GM20431 (cell line): Measurements from ENCODE around the gene EFCAB12.

Experiments
- in situ Hi-C: fragments of 300-500 bp; cut with MseI, MboI; formaldehyde crosslinking; loops from one replicate; pipeline ENCODE4 v1.15.0; 2020; ENCODE audit warnings: low sequenced_read_pairs; ENCODE audit not compliant: unreplicated experiment

The EFCAB12 gene

DNA sequence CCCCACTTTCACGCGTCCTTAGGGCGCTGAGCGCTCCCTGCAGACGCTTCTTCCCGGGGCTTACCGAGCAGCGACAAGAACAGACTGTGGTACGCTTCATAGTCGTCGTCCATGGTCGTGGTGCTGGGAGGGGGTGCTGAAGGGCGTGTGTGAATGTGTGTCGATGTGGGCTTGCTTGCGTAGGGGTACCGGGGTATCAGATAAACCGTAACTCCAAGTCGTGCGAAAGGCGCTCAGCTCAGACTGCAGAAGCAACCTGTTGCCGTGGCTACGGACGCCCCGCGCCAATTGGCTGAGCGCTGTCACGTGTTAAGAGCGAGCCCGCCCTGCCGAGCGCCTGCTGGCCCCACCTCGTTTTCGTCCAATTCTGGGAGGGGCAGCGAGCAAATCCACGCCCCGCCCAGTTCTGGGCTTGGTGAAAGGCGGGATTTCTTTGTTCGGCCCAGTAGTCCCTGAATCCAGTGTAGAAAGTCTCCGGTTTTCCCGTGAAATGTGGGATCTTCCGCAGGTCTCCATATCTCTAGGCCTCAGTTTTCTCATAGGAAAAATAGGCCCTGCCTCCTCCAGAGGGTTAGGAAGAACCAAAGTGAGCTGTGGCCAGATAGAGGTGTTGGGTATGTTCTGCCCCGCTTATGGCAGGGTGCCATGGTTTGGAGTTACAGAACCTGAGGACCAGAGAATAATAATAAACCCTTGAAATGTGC lies at the start of gene EFCAB12:
Gene EFCAB12, minus strand, starts transcription at position 261 of the 704 bp plus-strand sequence. Its CDS starts 148 bp downstream, at position 113.
- in situ Hi-C loops = no loop called here

DNA sequence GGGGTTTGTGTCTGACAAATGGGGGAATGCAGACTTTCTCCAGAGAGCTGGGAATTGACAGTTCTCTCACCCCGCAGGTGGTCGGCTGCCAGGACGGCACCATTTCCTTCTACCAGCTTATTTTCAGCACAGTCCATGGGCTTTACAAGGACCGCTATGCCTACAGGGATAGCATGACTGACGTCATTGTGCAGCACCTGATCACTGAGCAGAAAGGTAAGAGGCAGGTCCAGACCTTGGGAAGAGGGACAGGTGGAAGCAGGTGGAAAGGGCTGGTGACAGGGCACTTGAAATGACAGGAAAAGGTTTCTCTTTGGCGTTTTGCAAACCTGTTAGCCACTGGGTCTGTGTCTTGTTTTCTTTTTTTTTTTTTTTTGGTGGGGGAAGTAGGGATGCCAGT lies 48.1 kb upstream of the EFCAB12 start:
- in situ Hi-C loops = loop anchor here (25.0 kb wide), 2 partner anchors 361 to 461 kb away; no protein-coding TSS in a partner anchor

DNA sequence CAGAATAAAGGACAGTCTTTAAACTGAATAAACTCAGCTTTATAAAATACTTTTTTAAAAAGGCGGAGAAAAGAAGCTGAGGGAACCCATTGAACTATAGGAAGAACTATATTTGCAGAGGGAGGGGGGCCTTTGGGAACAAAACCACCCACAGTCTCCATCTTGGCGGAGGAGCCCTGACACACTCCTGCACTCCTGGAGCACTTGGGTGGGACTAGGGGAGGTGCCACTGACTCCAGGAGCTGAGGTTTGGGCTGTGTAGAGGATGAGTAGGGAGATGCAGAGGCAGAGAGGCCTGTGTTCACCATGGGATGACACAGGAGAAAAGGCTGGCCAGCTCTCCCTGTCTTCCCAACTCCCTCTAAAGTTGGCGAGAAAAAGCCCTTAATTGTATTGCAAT lies 47.4 kb upstream of the EFCAB12 start:
- in situ Hi-C loops = loop anchor here (25.0 kb wide), 2 partner anchors 361 to 461 kb away; no protein-coding TSS in a partner anchor

DNA sequence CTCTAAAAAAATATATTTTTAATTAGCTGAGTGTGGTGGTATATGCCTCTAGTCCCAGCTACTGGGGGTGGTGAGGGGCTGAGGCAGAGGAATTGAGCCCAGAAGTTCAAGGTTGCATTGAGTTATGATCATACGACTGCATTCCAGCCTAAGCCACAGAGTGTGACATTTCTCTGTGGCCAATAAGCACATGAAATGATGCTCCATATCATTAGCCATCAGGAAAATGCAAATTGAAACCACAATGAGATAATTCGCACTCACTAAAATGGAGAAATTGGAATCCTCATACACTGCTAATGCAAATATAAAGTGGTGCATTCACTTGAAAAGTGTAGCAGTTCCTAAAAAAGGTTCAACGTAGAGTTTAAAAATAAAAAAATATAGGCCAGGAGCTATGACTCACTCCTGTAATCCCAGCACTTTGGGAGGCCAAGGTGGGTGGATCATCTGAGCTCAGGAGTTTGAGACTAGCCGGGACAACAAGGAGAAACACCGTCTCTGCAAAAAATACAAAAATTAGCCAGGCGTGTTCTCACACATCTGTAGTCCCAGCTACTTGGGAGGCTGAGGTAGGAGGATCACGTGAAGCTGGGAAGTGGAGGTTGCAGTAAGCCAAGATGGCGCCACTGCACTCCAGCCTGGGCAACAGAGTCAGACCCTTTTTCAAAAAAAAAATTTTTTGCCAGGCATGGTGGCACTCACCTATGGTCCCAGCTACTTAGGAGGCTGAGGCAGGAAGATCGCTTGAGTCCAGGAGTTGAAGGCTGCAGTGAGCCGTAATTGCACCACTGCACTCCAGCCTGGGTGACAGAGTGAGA lies 46.8 kb upstream of the EFCAB12 start:
- in situ Hi-C loops = loop anchor here (25.0 kb wide), 2 partner anchors 362 to 462 kb away; no protein-coding TSS in a partner anchor

DNA sequence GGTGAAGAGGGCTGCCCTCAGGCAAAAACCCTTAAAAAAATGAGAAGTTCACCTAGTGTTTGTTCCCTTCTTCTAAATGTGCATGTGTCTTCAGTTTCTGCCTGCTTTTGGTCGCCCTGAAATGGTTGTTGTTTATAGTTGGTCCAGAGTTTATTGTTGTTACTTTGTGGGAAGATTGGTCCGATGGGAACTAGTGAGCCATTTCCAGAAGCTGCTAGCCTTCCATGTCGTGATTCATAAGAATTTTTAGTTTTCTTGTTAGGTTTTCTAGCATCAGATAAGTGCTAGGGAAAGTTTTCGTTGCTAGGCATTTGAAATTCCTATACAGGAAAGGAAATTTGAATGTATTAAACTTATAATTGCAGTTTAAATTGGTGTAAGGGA lies 45.3 kb upstream of the EFCAB12 start:
- in situ Hi-C loops = no loop called here

DNA sequence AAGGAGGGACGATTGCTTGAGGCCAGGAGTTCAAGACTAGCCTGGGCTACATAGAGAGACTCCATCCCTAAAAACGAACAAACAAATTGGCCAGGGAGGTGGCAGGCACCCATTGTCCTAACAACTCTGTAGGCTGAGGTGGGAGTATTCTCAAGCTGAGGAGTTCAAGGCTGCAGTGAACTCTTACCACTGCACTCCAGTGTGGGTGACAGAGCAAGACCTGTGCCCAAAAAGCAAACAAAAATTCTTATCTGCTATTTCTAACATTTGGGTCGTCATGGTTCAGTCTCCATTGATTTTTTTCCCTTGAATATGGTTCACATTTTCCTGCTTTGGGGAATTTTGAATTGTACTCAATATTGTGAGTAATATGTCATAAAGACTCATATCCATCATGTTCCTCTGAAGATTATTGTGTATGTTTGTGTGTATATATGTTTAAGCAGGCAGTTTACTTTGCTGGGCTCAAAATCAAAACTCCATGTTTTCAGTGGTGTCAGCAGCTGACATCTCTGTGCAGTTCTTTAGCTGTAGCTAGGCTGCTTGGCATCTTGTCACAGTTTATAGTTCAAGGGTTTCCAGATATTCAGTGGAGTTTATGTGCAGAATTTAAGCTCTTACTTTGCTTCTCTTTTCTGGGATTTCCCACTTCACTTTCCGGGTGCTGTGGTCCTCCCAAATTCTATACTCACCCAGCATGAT lies 44.8 kb upstream of the EFCAB12 start:
- in situ Hi-C loops = no loop called here

DNA sequence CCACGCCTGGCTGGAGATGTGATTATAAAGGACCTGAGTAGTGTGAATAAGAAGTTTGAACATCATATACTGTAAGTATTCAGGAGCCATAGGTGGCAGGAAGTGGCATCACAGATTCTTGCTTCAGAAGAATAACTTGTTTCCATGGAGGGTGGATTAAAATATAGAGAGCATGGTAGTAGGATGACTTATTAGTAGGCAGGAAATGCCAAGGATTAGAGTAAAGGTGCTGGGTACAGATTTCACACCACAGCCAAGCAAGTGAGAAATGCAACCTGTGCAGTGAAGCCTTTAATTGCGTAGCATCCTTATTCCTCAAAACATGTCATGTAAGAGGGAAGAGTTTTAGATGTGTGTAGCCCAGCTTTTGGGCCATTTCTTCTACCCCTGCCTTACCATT lies 42.4 kb upstream of the EFCAB12 start:
- in situ Hi-C loops = no loop called here

DNA sequence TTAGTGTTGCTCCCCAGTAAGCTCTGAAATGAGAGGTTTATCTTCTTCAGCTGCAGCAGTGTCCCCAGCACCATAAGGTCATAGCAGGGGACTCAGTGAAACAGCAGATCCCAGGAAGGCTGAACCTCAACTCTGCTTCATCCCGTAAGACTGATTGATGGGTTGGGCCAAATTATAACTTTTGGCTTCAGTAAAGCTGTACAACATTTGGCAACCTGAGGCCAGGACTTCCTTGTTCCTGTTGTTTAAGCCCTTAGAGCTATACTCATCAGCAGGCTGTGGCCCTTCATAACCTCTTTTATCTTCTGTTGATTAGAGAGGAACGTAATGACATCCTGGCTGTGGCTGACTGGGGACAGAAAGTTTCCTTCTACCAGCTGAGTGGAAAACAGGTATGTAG lies 40.6 kb upstream of the EFCAB12 start:
- in situ Hi-C loops = no loop called here

DNA sequence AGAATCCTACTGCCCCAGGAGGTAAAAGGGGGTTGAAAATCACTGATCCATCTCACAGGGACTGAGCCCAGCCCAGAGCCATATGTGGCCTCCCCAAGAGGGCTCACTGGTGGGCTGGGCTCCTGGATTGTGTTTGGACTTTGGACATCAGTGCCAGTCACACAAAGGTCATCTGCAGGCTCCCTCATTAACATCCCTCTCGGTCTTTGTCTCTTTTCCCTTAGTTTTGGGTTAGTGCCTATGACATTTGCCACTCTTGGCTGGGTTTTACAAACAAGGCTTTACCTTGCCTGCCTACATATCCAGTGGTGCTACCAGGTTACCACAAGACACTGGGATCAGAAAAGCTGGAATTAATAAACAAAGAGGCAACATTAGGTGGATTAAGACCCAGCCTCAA lies 39.5 kb upstream of the EFCAB12 start:
- in situ Hi-C loops = no loop called here

DNA sequence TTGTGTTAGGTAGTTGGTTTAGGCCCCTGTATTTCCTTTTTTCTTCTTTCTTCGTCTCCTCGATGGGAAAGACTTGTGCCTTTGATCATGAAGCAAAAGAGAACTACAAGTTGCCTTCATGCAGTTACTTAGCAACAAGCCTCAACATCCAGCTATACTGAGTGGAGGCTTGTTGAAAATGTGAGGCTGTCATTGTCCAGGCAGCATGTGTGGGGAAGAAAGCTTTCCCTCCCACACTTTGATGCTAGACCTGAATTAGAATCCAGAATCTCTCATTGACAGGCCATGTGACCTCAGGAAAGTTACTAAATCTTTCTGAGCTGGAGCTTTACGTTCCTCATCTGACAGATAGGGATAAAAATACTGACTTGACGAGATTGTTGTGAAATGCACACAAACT lies 35.3 kb upstream of the EFCAB12 start:
- in situ Hi-C loops = no loop called here

DNA sequence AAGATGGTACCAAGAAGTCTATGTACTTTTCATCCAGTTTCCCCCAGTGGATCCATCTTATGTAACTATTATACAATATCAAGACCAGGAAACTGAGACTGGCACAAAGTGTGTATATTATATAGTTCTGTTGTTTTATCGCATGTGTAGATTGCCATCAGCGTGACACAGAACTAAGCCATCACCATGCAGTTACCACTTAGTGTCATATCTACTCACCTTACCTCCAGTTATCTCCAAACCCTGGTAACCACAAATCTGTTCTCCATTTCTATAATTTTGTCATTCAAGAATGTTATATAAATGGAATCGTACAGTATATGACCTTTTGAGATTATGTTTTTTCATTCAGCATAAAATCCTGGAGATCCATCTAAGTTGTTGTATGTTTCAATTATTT lies 34.7 kb upstream of the EFCAB12 start:
- in situ Hi-C loops = no loop called here

DNA sequence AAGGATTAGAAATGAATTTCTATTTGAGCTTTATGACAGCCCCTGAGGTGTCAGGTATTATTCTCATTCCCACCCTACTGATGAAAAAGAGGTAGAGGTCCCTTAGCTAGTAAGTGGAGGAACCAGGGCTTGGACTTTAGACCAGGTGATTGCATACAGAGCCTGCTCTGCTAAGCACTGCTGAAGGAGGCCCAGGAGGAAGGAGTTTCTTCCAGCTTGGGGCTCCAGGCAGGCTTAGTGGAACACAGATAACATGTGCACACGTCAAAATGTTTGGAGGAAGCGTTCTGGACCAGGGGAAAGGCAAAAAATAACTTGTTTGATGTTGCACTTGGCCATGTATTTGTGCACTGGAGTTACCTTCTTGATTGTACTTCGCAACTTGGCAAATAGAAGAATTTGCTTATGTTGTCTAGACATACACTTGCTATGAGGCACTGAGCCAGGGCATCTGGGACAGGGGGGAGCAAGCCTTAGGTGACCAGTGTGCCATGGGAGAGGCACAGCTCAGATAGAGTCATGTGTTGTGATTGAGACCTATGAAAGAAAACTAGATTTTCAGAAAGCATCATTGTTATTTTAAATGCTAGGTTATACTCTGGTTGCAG lies 34.0 kb upstream of the EFCAB12 start:
- in situ Hi-C loops = no loop called here

DNA sequence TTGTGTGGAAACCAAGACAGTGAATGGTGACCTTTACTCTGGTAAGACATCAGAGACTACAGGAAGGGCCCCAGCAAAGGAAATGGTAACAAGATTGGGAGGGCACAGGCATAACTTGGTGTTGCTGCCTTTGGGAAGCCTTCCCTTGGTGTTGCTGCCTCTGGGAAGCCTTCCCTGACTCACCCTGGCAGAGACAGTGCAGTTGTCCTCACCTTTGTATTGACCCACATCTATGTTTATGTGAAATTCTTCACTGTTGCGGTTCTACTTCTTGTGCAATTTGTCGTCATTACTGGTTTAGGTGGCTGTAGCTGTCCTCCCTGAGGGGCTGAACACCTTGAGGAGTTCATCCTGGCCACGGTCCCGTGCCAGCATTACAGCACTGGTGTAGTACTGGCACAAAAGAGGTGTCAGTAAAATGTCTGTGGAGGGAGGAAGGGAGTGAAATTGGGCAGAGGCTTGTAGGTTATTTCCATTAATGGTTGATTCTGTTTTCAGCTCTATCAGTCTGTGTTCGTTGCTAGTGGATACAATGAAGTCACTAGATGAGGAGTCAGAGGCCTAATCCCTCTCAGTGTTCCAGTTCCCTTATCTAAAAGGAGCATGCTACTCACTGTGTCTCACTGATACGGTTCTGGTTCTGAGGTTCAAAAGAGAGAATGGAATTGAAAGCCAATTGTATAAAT lies 33.2 kb upstream of the EFCAB12 start:
- in situ Hi-C loops = no loop called here

DNA sequence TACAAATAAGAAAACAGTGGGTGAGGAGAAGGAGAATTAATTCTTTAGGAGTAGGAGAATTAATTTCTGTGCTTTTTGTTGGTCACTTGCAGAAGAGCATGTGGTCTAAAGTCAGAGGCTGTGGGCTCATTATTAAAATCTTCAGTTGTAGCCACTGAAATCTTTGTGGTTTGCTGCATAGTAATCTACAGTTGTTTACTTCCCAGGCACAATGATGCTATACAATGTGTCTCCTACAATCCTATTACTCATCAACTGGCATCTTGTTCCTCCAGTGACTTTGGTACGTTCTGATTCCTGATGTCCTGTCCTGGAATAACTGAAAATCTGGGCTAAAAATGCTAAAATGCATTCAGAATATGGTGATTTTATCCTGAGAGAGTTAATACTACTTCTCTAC lies 32.6 kb upstream of the EFCAB12 start:
- in situ Hi-C loops = no loop called here

DNA sequence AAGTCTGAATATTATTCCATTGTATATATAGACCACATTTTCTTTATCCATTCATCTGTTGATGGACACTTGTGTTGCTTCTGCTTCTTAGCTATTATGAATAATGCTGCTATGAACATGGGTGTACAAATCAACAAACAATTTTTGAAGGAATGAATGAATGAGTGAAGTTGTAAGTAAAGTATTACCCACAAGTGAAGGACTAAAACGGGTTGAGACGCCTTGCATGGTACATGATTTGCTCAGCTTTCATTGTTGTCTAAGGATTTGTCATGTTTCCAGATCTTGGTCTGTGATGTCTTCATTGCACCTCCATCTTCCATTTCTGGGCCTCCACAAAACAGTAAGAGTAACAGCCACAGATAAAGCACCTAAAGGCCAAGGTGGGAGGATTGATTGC lies 32.1 kb upstream of the EFCAB12 start:
- in situ Hi-C loops = no loop called here

DNA sequence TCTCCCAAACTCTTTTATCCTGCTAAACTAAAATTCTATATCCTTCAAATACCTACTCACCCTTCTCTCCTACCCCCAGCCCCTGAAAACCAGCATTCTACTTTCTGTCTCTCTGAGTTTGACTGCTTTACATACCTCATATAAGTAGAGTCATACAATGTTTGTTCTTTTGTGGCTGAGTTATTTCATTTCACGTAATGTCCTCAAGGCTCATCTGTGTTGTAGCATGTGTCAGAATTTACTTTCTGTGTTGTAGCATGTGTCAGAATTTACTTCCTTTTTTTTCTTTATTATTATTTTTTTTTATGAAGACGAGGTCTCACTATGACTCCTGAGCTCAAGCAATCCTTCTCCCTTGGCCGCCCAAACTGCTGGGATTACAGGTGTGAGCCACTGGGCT lies 31.7 kb upstream of the EFCAB12 start:
- in situ Hi-C loops = no loop called here

DNA sequence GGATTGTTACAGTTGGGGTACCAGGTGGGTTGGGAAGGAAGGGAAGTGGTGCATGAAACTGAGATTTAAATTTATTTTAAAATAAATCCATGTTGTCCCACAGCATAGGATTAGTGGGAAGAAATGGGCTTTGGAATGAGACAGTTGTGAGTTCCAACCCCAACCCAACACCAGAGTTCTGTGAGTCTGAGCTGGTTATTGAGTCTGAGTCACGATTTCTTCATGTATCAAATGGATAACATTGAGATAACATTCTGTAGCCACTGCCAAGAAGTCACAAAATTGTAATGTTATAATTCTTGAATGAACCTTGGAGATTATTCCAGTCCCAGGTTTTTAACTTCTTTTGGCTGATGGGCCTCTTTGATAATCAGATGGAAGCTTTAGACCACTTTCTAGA lies 25.3 kb upstream of the EFCAB12 start:
- in situ Hi-C loops = no loop called here

DNA sequence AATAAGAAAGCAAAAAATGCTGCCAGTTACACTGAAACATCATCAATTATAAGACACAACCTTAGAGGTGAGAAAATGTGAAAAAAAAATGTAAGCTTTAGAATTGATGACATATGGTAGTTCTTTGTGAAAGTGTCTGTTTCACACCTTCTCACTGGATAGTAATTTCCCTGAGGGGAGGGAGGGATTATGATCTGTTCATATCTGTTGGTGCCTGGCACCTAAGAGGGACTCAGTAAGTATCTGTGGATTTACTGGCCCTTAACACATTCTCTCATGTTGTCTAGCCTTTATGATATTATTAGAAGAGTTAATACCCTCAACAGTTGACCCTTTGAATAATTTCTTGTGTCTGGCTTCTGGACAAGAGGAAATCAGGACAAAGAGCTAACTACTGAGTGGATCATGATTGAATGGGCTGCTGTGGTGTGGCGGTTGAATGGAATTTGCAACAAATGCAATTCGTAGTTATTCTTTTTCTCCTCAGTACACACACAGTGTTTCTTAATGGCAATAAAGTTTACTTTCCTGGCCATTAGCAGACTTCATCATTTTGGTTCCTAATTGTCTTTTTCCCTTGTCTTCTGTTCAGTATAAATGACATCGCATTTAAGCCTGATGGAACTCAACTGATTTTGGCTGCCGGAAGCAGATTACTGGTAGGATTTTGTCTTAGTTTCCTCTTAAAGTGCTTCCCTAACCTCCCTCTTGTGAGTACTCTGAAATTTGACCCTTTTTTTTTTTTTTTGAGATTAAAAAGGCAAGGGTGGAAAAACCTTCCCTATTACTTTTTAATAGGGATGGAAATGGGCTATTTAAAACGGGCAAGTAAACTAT lies 21.1 kb upstream of the EFCAB12 start:
- in situ Hi-C loops = no loop called here
